ENCODE results near the gene ABLIM2.

Gene ABLIM2

DNA sequence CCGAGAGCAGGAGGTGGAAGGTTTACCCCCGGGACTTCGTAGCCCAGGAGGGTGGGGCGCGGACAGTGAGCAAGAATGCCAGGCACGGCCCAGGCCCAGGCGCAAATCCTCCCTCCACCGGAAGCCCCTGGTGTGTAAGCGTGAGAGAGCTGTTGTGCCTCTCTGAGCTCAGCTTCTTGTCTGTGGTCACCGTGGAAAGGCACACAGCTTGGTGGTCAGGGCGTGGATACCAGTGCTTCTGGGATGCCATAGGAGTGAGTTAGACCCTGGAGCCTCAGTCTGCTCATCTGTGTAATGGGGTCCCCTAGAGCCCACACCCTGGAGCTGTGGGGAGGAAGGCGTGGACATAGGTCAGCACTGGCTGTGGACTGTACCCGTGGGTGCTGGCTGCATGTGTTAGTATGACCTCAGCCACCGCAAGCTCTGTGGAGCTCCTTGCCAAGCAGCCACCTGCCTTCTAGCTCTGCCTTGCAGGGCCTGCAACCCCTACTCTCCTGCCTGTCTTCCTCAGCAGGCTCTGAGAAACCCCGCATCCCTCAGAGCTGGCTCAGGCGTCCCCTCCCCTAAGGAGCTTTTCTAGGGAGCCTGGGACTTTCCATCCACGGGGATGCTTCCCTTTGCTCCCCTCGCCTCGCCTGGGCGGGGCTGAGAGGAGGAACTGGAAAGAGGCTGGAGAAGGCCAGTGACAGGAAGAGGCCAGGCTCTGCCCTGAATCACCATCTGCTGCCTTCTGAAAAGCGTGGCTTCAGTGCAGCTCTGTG lies 190.9 kb downstream of the ABLIM2 start:
- Histone ChIP-seq H3K4me1 (ENCODE audit: control insufficient read depth, insufficient read depth, low read length) (peaks cover 46% of the 10 kb centered on the region), H3K4me3 (ENCODE audit: low read depth, low read length) (no peak overlapping the region), H3K36me3 (ENCODE audit: control insufficient read depth, insufficient read depth, low read length) (no peaks in the 10 kb centered on the region), H3K27ac (ENCODE audit: low read depth, low read length) (no peak overlapping the region), H3K27me3 (ENCODE audit: control insufficient read depth, insufficient read depth, low read length) (no peaks in the 10 kb centered on the region), H3K9ac (ENCODE audit: low read length) (no peak overlapping the region), H3K9me3 (ENCODE audit: control insufficient read depth, insufficient read depth, low read depth, low read length) (no peaks in the 10 kb centered on the region)

DNA sequence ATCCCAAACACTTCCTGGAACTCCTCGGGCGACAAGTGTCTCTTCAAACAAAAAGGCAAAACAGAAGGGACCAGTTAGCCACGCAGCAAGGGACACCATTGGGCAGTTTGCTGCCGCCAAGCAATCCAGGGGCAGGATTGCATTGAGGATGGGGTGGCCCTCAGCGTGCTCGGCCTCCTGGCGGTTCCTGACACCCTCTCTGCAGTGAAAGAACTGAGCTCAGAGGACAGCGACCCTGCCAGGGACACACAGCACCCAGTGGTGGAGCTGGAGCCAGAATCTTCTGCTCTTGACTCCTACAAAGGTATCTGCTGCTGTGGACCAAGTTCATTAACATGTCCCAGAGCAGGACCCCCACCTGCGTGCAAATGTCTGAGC lies 191.6 kb downstream of the ABLIM2 start:
- Histone ChIP-seq H3K4me1 (ENCODE audit: control insufficient read depth, insufficient read depth, low read length) (peaks cover 40% of the 10 kb centered on the region), H3K4me3 (ENCODE audit: low read depth, low read length) (no peak overlapping the region), H3K36me3 (ENCODE audit: control insufficient read depth, insufficient read depth, low read length) (no peaks in the 10 kb centered on the region), H3K27ac (ENCODE audit: low read depth, low read length) (no peak overlapping the region), H3K9me3 (ENCODE audit: control insufficient read depth, insufficient read depth, low read depth, low read length) (no peaks in the 10 kb centered on the region), H3K9ac (ENCODE audit: low read length) (no peak overlapping the region), H3K27me3 (ENCODE audit: control insufficient read depth, insufficient read depth, low read length) (no peaks in the 10 kb centered on the region)

DNA sequence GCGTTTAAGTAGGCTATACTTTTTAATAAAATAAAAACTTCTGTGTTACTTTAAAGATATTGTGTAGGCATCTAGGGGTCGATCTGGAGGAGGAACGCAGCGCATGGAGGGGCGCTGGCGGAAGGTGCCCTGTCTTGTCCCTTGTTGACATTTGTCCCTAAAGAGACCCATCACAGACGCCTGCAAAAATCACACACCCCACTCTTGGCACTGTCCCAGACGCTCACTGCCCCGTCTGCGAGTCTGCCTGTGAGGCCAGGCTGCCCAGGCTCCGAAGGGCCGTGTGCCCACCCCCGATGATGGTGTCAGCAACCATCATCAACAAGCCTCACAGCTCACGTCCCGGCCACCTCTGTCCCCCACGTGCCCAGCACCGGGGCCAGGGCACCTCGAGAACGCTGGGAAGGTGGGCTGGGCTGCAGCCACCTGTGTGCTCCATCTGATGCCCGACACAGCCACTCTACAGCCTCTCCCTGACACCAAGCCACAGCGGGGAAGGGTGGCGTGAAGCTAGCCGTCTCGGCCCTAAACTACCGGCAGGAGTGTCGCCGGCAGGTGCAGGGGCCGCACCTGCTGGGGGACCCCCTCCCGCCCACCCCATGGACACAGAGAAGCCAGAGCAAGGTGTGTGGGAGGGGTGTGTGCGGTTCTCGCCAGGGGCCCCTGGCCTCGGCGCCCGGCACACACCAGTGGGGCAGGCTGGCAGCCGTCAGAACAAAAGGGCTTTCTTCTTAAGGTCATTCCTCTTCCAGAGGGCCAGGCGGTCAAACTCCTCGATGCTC lies 192.1 kb downstream of the ABLIM2 start:
- Histone ChIP-seq H3K36me3 (ENCODE audit: control insufficient read depth, insufficient read depth, low read length) (no peaks in the 10 kb centered on the region), H3K9ac (ENCODE audit: low read length) (no peak overlapping the region), H3K9me3 (ENCODE audit: control insufficient read depth, insufficient read depth, low read depth, low read length) (no peaks in the 10 kb centered on the region), H3K27me3 (ENCODE audit: control insufficient read depth, insufficient read depth, low read length) (no peaks in the 10 kb centered on the region), H3K4me1 (ENCODE audit: control insufficient read depth, insufficient read depth, low read length) (peaks cover 35% of the 10 kb centered on the region), H3K27ac (ENCODE audit: low read depth, low read length) (no peak overlapping the region), H3K4me3 (ENCODE audit: low read depth, low read length) (no peak overlapping the region)

DNA sequence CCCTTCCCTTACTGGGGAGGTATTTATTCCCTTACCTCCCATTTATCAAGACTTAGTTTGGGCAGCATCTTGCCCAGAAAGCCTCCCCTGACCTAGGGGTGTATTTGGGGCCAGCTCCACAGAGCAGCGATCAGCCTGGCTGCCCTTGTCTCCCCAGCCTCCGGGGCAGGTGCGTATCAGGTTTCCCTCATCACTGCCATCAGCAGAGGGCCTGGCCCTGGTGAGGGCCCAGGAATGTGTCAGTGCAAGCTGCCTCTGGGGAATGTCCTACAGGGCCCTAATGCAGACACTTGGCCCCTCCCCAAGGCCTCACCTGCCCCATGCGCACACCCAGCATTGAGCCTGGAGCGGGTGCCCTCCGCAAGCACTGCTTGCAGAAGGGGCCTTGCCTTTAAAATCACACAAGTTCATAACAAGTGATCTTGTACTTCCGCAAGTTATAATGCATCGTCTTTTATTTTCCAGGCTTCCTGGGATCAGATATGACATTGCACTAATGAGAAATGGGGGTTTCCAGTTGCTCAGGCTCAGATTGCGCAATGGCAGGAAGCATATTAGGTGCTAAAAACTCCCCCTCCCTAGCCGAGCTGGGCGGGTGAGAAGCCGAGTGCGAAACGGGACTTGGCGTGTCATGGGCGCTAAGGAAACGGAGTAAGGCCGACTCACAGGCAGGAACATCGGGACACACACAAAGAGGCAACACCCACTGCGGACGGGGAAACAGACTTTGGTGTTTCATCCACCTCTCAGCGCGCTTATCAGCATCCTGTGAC lies 193.5 kb downstream of the ABLIM2 start:
- H3K27ac ChIP-seq (ENCODE audit: low read depth, low read length), result no peak overlapping the region
- no peaks in the 10 kb centered on the region for H3K9me3 ChIP-seq (ENCODE audit: control insufficient read depth, insufficient read depth, low read depth, low read length)
- H3K36me3 ChIP-seq (ENCODE audit: control insufficient read depth, insufficient read depth, low read length), result no peaks in the 10 kb centered on the region
- H3K9ac ChIP-seq (ENCODE audit: low read length), result no peak overlapping the region
- no peak overlapping the region for H3K4me3 ChIP-seq (ENCODE audit: low read depth, low read length)
- peaks cover 31% of the 10 kb centered on the region for H3K4me1 ChIP-seq (ENCODE audit: control insufficient read depth, insufficient read depth, low read length)
- H3K27me3 ChIP-seq (ENCODE audit: control insufficient read depth, insufficient read depth, low read length), result no peaks in the 10 kb centered on the region

DNA sequence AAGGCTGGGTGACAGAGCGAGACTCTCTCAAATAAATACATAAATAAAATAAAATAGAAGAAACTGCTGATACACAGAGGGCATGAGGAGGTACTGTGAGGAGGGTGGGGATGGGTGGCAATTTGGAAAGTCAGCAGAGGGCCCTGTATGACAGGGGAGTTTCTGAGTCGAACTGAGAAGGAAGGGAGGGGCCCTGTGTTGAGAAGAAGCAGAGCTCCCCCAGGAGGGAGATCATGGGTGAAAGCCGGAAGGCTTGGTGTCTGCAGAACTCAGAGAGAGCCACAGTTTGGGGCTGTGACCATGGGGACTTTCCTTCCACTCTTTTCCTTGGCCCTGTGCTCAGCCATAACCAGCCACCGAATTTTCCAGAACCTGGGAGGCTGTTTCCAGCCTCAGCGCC lies 194.2 kb downstream of the ABLIM2 start:
- Histone ChIP-seq H3K9ac (ENCODE audit: low read length) (no peak overlapping the region), H3K27me3 (ENCODE audit: control insufficient read depth, insufficient read depth, low read length) (no peaks in the 10 kb centered on the region)

DNA sequence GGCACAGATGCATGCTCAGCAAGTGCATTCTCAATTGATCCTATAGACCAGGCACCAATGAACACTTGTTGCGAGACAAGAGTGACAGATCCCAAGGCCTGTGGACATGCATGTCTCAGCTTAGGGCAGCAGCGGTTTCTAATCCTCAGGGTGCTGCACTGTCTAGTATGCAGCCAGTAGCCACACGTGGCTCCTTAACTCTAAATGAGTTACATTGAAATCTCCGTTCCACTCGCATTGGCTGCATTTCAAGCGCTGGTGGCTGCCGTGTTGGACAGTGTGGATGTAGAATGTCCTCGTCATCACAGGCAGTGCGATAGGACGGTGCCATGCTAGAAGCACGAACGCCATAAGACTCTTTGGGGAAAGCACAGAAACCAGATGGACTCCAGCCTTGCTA lies 194.9 kb downstream of the ABLIM2 start:
- Histone ChIP-seq H3K4me3 (ENCODE audit: low read depth, low read length) (no peak overlapping the region), H3K9ac (ENCODE audit: low read length) (no peak overlapping the region), H3K27ac (ENCODE audit: low read depth, low read length) (no peak overlapping the region), H3K27me3 (ENCODE audit: control insufficient read depth, insufficient read depth, low read length) (no peaks in the 10 kb centered on the region), H3K9me3 (ENCODE audit: control insufficient read depth, insufficient read depth, low read depth, low read length) (no peaks in the 10 kb centered on the region), H3K36me3 (ENCODE audit: control insufficient read depth, insufficient read depth, low read length) (no peaks in the 10 kb centered on the region), H3K4me1 (ENCODE audit: control insufficient read depth, insufficient read depth, low read length) (peaks cover 28% of the 10 kb centered on the region)

More for the DNA sequence above, 194.2 kb downstream of the ABLIM2 start:
- Histone ChIP-seq H3K36me3 (ENCODE audit: control insufficient read depth, insufficient read depth, low read length) (no peaks in the 10 kb centered on the region), H3K9me3 (ENCODE audit: control insufficient read depth, insufficient read depth, low read depth, low read length) (no peaks in the 10 kb centered on the region), H3K27ac (ENCODE audit: low read depth, low read length) (no peak overlapping the region), H3K4me3 (ENCODE audit: low read depth, low read length) (no peak overlapping the region), H3K4me1 (ENCODE audit: control insufficient read depth, insufficient read depth, low read length) (peaks cover 25% of the 10 kb centered on the region)

DNA sequence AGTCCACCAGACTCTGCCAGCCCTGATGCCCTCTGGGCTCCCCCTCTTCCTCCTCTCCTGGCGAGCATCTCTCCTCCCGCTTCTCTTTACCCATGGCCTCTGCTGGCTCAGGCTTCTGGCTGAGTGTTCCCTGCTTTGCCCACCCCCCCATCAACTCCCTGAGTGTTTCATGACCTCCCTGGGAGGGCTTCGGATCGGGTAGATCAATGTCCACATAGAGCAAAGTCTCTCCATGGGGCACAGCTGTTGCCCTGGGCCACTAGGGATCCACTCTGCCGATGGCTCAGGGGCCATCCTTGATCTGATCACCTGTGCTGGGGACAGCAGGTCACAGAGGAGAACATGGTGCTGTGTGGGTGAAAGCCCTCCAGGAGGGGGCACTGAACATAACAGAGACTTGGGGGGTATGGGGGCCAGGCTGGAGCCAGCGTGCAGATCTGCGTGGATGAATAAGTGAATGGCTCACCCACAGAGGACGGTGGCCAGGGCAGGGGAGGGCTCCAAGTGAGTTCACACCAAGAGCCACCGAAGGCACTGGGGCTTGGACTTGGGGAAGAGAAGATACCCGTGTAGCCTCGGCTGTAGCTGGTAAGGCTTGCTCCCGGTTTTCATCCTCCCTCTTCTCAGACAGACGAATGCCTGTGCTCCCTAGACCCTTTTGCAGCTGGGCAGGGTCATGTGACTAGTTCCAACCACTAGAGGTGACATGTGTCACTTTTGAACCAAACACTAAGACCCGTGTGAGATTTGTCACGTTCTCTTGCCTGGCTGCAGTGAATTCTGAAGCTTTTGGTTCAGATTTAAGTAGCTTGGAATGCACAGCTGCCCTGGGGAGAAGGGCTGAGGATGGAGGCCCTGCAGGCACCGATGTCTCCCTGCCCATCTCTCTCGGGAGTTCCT lies 195.8 kb downstream of the ABLIM2 start:
- no peaks in the 10 kb centered on the region for H3K36me3 ChIP-seq (ENCODE audit: control insufficient read depth, insufficient read depth, low read length)
- H3K4me1 ChIP-seq (ENCODE audit: control insufficient read depth, insufficient read depth, low read length), result peaks cover 22% of the 10 kb centered on the region

DNA sequence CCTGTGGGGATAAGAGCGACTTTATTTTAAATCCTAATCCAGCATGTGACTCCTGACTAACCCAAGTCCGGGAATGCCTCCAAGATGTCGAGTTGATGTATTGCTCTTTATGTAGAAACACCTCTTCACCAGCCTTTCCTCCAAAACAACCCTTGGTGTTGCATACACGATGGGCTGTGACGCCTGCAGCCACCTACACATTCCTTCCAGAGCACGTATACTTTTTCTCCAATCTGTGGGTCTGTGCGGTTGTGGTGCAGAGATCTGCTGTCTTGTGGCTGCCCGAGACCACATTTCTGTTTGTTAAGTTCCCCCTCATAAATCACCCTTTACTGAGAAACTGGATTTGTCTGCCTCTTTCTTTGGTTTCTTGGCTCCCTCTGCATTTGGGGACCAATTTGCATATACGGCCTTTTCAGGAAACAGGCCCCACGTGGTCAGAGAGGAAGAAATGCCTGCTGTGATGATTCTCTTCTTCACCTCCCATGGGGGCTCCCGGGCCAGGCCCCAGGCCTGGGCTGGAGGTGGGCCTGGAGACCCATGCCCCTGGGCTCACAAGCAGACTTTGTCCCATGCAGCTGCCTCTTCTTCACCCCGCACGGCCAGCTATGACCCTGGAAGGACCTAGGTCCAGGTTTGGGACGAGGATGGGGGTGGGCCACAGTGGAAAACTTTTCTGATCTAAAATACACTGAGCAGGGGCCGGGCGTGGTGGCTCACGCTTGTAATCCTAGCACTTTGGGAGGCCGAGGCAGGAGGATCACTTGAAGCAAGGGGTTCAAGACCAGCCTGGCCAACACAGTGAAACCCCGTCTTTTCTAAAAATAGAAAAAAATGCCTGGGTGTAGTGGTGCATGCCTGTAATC lies 197.6 kb downstream of the ABLIM2 start:
- Histone ChIP-seq H3K9me3 (ENCODE audit: control insufficient read depth, insufficient read depth, low read depth, low read length) (no peaks in the 10 kb centered on the region), H3K36me3 (ENCODE audit: control insufficient read depth, insufficient read depth, low read length) (no peaks in the 10 kb centered on the region), H3K9ac (ENCODE audit: low read length) (no peak overlapping the region), H3K27ac (ENCODE audit: low read depth, low read length) (no peak overlapping the region), H3K4me1 (ENCODE audit: control insufficient read depth, insufficient read depth, low read length) (peaks cover 36% of the 10 kb centered on the region), H3K4me3 (ENCODE audit: low read depth, low read length) (no peak overlapping the region), H3K27me3 (ENCODE audit: control insufficient read depth, insufficient read depth, low read length) (no peaks in the 10 kb centered on the region)

More for the DNA sequence above, 195.8 kb downstream of the ABLIM2 start:
- H3K4me3 ChIP-seq (ENCODE audit: low read depth, low read length), result no peak overlapping the region
- no peak overlapping the region for H3K9ac ChIP-seq (ENCODE audit: low read length)
- H3K27ac ChIP-seq (ENCODE audit: low read depth, low read length), result no peak overlapping the region
- no peaks in the 10 kb centered on the region for H3K27me3 ChIP-seq (ENCODE audit: control insufficient read depth, insufficient read depth, low read length)
- no peaks in the 10 kb centered on the region for H3K9me3 ChIP-seq (ENCODE audit: control insufficient read depth, insufficient read depth, low read depth, low read length)

DNA sequence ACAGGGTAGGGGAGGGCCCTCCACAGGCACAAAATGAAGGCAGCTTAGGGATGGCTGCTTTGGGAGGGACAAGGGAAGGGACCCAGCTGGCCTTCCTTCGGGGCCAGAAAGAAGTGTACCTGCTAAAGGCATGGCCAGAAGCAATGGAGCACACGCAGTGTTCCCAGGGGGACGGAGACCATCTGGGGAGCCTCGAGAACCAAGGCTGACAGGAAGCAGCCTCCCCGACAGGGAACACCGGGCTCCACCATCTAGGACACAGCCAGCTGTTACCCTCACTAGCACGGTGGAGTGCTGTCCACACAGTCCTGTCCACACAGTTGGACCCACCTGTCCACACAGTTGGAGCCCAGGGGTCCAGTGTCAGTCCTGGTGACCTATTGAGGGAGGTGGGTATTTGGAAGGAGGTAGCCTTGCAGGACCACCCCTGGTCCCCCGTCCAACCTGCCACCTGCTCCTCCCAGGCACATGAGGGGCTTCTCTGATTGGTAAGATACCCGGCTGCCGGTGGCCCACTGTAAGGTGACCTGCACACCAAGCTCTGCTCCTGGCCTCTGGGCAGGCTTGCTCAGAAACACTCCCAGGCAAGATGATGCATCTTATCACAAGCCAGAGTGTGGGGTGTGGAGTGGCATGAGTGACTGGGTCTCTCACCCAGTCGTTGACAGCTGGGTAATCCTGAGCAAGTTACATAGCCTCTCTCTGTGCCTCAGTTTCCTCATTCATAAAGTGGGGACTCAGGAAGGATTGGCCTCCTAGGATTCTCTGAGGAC lies 198.4 kb downstream of the ABLIM2 start:
- Histone ChIP-seq H3K4me3 (ENCODE audit: low read depth, low read length) (no peak overlapping the region), H3K4me1 (ENCODE audit: control insufficient read depth, insufficient read depth, low read length) (peaks cover 36% of the 10 kb centered on the region), H3K27ac (ENCODE audit: low read depth, low read length) (no peak overlapping the region), H3K9me3 (ENCODE audit: control insufficient read depth, insufficient read depth, low read depth, low read length) (no peaks in the 10 kb centered on the region), H3K9ac (ENCODE audit: low read length) (no peak overlapping the region), H3K27me3 (ENCODE audit: control insufficient read depth, insufficient read depth, low read length) (no peaks in the 10 kb centered on the region), H3K36me3 (ENCODE audit: control insufficient read depth, insufficient read depth, low read length) (no peaks in the 10 kb centered on the region)

All from HUES6 (cell line).